Measurements from ENCODE around the gene MAGEA9B.
"Not testable (repeated sequence)": the region's sequence is repeated elsewhere in the genome, so short reads cannot be mapped to it uniquely, and the experiment has no call there.

Gene MAGEA9B

GRCh38 chrX:149587359-149587758 is at the start of gene MAGEA9B:
Gene MAGEA9B (minus strand): TSS chrX:149587459. CDS start chrX:149583179, 4,280 bp downstream.
- not testable (repeated sequence) for H3K4me3 ChIP-seq (ENCODE audit: low read depth, low read length); DNase-seq (ENCODE audit: low read depth)

- TF ChIP-seq POLR2A (IDR thresholded peaks at IDR 0.05; ENCODE audit: extremely low read depth, insufficient read length) (no peak), MYC (IDR thresholded peaks at IDR 0.05; ENCODE audit: low read depth, low read length) (no peak), MAX (IDR thresholded peaks at IDR 0.05; ENCODE audit: low read depth, low read length) (no peak), CTCF (IDR thresholded peaks at IDR 0.05; ENCODE audit: low read depth, low read length) (no peak)
- no peak for DNase-seq (ENCODE audit: low read depth)
- H3K4me3 ChIP-seq (ENCODE audit: low read depth, low read length), result no peak overlapping the region
Measured at GRCh38 chrX:149633511-149633910, 46.3 kb upstream of the MAGEA9B start.

GRCh38 chrX:149631234-149632165 is 44.2 kb upstream of the MAGEA9B start, which contains the start of gene TMEM185A:
Gene TMEM185A (minus strand): TSS chrX:149631792. CDS start chrX:149631580, 212 bp downstream.
- peak; percentile 78 for DNase-seq (ENCODE audit: low read depth)
- H3K4me3 ChIP-seq (ENCODE audit: low read depth, low read length), result peak within 1 kb of the TSS; percentile 74
- TF ChIP-seq MYC (IDR thresholded peaks at IDR 0.05; ENCODE audit: low read depth, low read length), result no peak
- TF ChIP-seq MAX (IDR thresholded peaks at IDR 0.05; ENCODE audit: low read depth, low read length), result no peak
- TF ChIP-seq POLR2A (IDR thresholded peaks at IDR 0.05; ENCODE audit: extremely low read depth, insufficient read length), result peak; percentile 35
- no peak for TF ChIP-seq CTCF (IDR thresholded peaks at IDR 0.05; ENCODE audit: low read depth, low read length)

GRCh38 chrX:149630681-149631233 is 43.5 kb upstream of the MAGEA9B start:
- DNase-seq (ENCODE audit: low read depth), result peak; percentile 40
- peak overlapping the region; percentile 74 for H3K4me3 ChIP-seq (ENCODE audit: low read depth, low read length)
- TF ChIP-seq POLR2A (IDR thresholded peaks at IDR 0.05; ENCODE audit: extremely low read depth, insufficient read length) (no peak), MYC (IDR thresholded peaks at IDR 0.05; ENCODE audit: low read depth, low read length) (no peak), MAX (IDR thresholded peaks at IDR 0.05; ENCODE audit: low read depth, low read length) (no peak), CTCF (IDR thresholded peaks at IDR 0.05; ENCODE audit: low read depth, low read length) (no peak)

GRCh38 chrX:149629730-149630387 is 42.6 kb upstream of the MAGEA9B start:
- TF ChIP-seq MYC (IDR thresholded peaks at IDR 0.05; ENCODE audit: low read depth, low read length) (no peak), MAX (IDR thresholded peaks at IDR 0.05; ENCODE audit: low read depth, low read length) (no peak), CTCF (IDR thresholded peaks at IDR 0.05; ENCODE audit: low read depth, low read length) (no peak), POLR2A (IDR thresholded peaks at IDR 0.05; ENCODE audit: extremely low read depth, insufficient read length) (no peak)
- H3K4me3 ChIP-seq (ENCODE audit: low read depth, low read length), result peak overlapping the region; percentile 74
- DNase-seq (ENCODE audit: low read depth), result peak; percentile 14

- no peak overlapping the region for H3K4me3 ChIP-seq (ENCODE audit: low read depth, low read length)
- TF ChIP-seq POLR2A (IDR thresholded peaks at IDR 0.05; ENCODE audit: extremely low read depth, insufficient read length) (no peak), MYC (IDR thresholded peaks at IDR 0.05; ENCODE audit: low read depth, low read length) (no peak), MAX (IDR thresholded peaks at IDR 0.05; ENCODE audit: low read depth, low read length) (no peak), CTCF (IDR thresholded peaks at IDR 0.05; ENCODE audit: low read depth, low read length) (no peak)
- DNase-seq (ENCODE audit: low read depth), result no peak
Measured at GRCh38 chrX:149628768-149629167, 41.5 kb upstream of the MAGEA9B start.
